ENCODE measurements around the gene SLC1A2. TPM values are rescaled to one million over a fixed set of nuclear protein-coding genes. Genes with fewer than 3 reads are reported as not detected.
A peak's percentile ranks its signal among the peaks of the same experiment; 100 is the strongest.

SLC1A2 gene
- total and polyA plus RNA-seq, 7 experiments from 2014 or later, result 0.13 to 0.69 (median 0.24) TPM; not detected in 4

DNA sequence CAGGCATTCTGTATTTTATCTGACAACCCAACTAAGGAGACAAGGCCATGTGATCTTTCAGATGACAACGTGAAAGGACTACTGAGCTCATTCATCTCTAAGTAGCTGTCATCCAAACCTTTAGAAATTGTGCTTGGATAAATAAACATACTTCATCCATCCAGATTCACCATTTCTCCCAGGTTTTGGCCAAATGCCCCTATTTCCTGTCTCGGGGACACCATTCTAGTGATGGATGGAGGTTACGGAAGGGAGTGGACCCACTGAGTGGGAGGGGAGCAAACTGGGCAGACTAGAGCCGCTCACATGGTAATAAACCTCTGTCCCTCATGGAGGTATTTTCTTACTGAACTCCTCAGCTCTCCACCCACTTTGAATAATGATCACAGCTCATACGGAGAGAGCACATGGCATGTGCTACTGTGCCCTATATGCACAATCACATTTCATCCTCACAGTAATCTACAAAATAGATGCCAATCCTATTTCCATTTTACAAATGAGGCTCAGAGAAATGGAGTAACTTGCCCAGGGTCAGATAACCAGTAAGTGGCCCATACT, 114.4 kb downstream of the SLC1A2 start:
- peaks cover 0 to 13% (median 10%) of the 10 kb centered on the region in 5 donors for H3K36me3 Mint-ChIP-seq
- CTCF ChIA-PET, result interaction anchor here (0.6 to 4.0 kb wide), 49 partner anchors 9 to 719 kb away, joined by 3 to 34 read pairs (median 4); partner anchors contain the start of gene CD44

GRCh38 chr11:35304386-35304775, 115.0 kb downstream of the SLC1A2 start:
- H3K27me3 Mint-ChIP-seq, result peaks cover 0 to 14% (median 0%) of the 10 kb centered on the region in 5 donors
- Histone ChIP-seq H3K4me3 (ENCODE audit: low read length) (no peak overlapping the region), H3K9me3 (ENCODE audit: control insufficient read depth in 2 of 3, low read length in 3 of 3) (no peaks in the 10 kb centered on the region), H3K4me1 (ENCODE audit: control insufficient read depth in 2 of 2, insufficient read depth in 2 of 2, low read length in 2 of 2) (peaks cover 0 to 14% of the 10 kb centered on the region in 2 donors), H3K27me3 (ENCODE audit: control insufficient read depth in 2 of 2, insufficient read depth in 2 of 2, low read length in 2 of 2) (no peaks in the 10 kb centered on the region), H3K36me3 (ENCODE audit: control insufficient read depth in 2 of 3, insufficient read depth in 3 of 3, low read length in 3 of 3) (no peaks in the 10 kb centered on the region), H3K27ac (ENCODE audit: low read depth, low read length) (no peak overlapping the region)
- peaks cover 0 to 10% (median 0%) of the 10 kb centered on the region in 11 donors for H3K9me3 Mint-ChIP-seq
- ChIA-PET CTCF (interaction anchor here (0.7 to 4.0 kb wide), 15 partner anchors 11 to 378 kb away, joined by 3 to 34 read pairs (median 6); no protein-coding TSS in a partner anchor), POLR2A (interaction anchor here (0.7 to 2.3 kb wide), 6 partner anchors 17 to 162 kb away, joined by 3 to 5 read pairs (median 4); no protein-coding TSS in a partner anchor)
- H3K4me1 Mint-ChIP-seq, result peaks cover 14 to 46% (median 31%) of the 10 kb centered on the region in 7 donors
- peak overlapping the region in 8 of 9 donors; percentile 10 to 86 (median 66) for H3K27ac Mint-ChIP-seq
- DNase-seq, result peak in 5 of 9 donors; percentile 8 to 23 (median 16)
- peak overlapping the region in 1 of 10 donors; percentile 69 for H3K4me3 Mint-ChIP-seq
- H3K36me3 Mint-ChIP-seq, result peaks cover 0 to 13% (median 10%) of the 10 kb centered on the region in 5 donors
- intact Hi-C loops (cut with micrococcal nuclease), result loop anchor here (2.0 kb wide), 5 partner anchors 38 to 376 kb away; no protein-coding TSS in a partner anchor
- ATAC-seq, result peak; percentile 63

More for the DNA sequence above, 114.4 kb downstream of the SLC1A2 start:
- Mint-ChIP-seq H3K9me3 (peaks cover 0 to 10% (median 0%) of the 10 kb centered on the region in 11 donors), H3K27ac (peak overlapping the region in 8 of 9 donors; percentile 69 to 96 (median 87)), H3K4me1 (peaks cover 15 to 42% (median 31%) of the 10 kb centered on the region in 7 donors), H3K4me3 (peak overlapping the region in 8 of 10 donors; percentile 27 to 84 (median 77)), H3K27me3 (peaks cover 0 to 14% (median 0%) of the 10 kb centered on the region in 5 donors)
- no peaks in the 10 kb centered on the region for H3K36me3 ChIP-seq (ENCODE audit: control insufficient read depth in 2 of 3, insufficient read depth in 3 of 3, low read length in 3 of 3)
- H3K4me1 ChIP-seq (ENCODE audit: control insufficient read depth in 2 of 2, insufficient read depth in 2 of 2, low read length in 2 of 2), result peaks cover 0 to 14% of the 10 kb centered on the region in 2 donors
- no peak overlapping the region for H3K4me3 ChIP-seq (ENCODE audit: low read length)
- POLR2A ChIA-PET, result interaction anchor here (0.6 to 2.3 kb wide), 19 partner anchors 16 to 379 kb away, joined by 3 to 11 read pairs (median 4); no protein-coding TSS in a partner anchor
- intact Hi-C loops (cut with micrococcal nuclease), result loop anchor here (1.0 to 5.0 kb wide), 14 partner anchors 38 to 718 kb away; no protein-coding TSS in a partner anchor
- no peaks in the 10 kb centered on the region for H3K9me3 ChIP-seq (ENCODE audit: control insufficient read depth in 2 of 3, low read length in 3 of 3)
- H3K27ac ChIP-seq (ENCODE audit: low read depth, low read length), result no peak overlapping the region
- DNase-seq (no peak), ATAC-seq (no peak)
- no peaks in the 10 kb centered on the region for H3K27me3 ChIP-seq (ENCODE audit: control insufficient read depth in 2 of 2, insufficient read depth in 2 of 2, low read length in 2 of 2)

DNA sequence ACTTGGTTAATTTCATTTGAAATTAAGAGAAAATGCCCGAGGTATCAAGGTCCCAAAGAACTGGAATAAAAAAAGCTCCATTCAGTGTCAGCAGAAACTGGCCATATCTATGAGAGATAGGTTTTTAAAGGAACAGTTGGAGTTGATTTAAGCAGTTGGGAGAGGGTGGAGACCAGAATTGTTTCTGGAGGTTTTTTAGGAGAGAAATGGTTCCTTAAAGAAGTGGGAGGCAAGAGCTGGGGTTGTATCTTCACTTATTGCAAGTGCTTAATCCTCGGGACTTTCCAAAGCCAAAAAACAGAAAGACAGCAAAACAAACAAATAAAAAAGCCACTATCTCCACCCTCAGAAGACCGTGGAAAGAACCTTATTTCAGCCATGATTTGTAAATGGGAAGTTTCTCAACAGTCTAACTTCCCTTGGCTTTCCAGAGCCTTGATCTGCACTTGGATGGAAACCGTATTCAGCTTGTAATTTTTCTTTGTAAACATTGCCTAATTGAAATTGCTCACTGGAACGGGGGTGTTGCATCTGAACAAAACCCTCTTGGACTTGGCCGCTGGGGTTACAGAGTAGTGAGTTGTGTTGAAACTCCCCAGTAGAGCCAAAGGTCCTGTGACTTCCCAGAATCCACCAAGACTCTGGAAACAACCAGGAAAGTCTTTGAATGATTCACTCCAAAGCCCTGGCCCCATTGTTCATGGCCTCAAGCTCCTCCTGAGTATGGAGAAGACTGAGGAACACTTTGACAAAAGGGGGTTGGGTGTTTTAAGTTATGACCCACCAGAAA, 115.6 kb downstream of the SLC1A2 start:
- Mint-ChIP-seq H3K27ac (peak overlapping the region in 8 of 9 donors; percentile 6 to 86 (median 66)), H3K27me3 (peaks cover 0 to 14% (median 0%) of the 10 kb centered on the region in 5 donors)
- H3K27ac ChIP-seq (ENCODE audit: low read depth, low read length), result no peak overlapping the region

DNA sequence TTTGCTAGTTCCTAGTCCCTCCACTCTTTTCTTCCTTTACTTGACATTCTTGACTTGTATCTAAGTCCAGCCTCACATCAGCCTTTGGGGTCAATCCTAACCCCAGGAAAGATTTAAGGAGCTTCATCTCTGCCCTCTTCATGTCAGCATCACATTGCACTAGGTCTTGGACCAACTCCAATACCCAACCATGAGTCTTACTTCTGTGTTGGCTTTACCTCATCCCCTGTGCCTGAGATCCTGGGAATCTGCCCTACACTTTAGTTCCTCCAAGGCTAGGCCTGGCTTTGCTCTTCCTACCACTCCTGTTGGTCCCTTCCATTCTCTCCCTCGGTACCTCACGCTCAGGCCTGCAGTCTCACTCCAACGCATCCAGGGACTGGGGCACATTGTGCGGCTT, 117.0 kb downstream of the SLC1A2 start:
- no peaks in the 10 kb centered on the region for H3K36me3 ChIP-seq (ENCODE audit: control insufficient read depth in 2 of 3, insufficient read depth in 3 of 3, low read length in 3 of 3)
- Mint-ChIP-seq H3K27ac (peak overlapping the region in 1 of 9 donors; percentile 38), H3K4me1 (peaks cover 11 to 39% (median 28%) of the 10 kb centered on the region in 7 donors), H3K9me3 (peaks cover 0 to 10% (median 0%) of the 10 kb centered on the region in 11 donors), H3K36me3 (peaks cover 0 to 13% (median 10%) of the 10 kb centered on the region in 5 donors), H3K4me3 (no peak overlapping the region), H3K27me3 (peaks cover 0 to 15% (median 0%) of the 10 kb centered on the region in 5 donors)
- H3K27ac ChIP-seq (ENCODE audit: low read depth, low read length), result no peak overlapping the region
- intact Hi-C loops (cut with micrococcal nuclease), result no loop called here
- POLR2A ChIA-PET, result no interaction called here
- no peak overlapping the region for H3K4me3 ChIP-seq (ENCODE audit: low read length)
- H3K4me1 ChIP-seq (ENCODE audit: control insufficient read depth in 2 of 2, insufficient read depth in 2 of 2, low read length in 2 of 2), result peaks cover 0 to 14% of the 10 kb centered on the region in 2 donors
- DNase-seq (no peak), ATAC-seq (no peak)
- no peaks in the 10 kb centered on the region for H3K27me3 ChIP-seq (ENCODE audit: control insufficient read depth in 2 of 2, insufficient read depth in 2 of 2, low read length in 2 of 2)
- no peaks in the 10 kb centered on the region for H3K9me3 ChIP-seq (ENCODE audit: control insufficient read depth in 2 of 3, low read length in 3 of 3)
- CTCF ChIA-PET, result no interaction called here

More for the DNA sequence above, 115.6 kb downstream of the SLC1A2 start:
- CTCF ChIA-PET, result interaction anchor here (0.8 to 4.0 kb wide), 10 partner anchors 11 to 377 kb away, joined by 3 to 34 read pairs (median 6); no protein-coding TSS in a partner anchor
- peak; percentile 65 for ATAC-seq
- H3K9me3 Mint-ChIP-seq, result peaks cover 0 to 10% (median 0%) of the 10 kb centered on the region in 11 donors
- Histone ChIP-seq H3K9me3 (ENCODE audit: control insufficient read depth in 2 of 3, low read length in 3 of 3) (no peaks in the 10 kb centered on the region), H3K4me3 (ENCODE audit: low read length) (no peak overlapping the region), H3K36me3 (ENCODE audit: control insufficient read depth in 2 of 3, insufficient read depth in 3 of 3, low read length in 3 of 3) (no peaks in the 10 kb centered on the region), H3K4me1 (ENCODE audit: control insufficient read depth in 2 of 2, insufficient read depth in 2 of 2, low read length in 2 of 2) (peaks cover 0 to 14% of the 10 kb centered on the region in 2 donors), H3K27me3 (ENCODE audit: control insufficient read depth in 2 of 2, insufficient read depth in 2 of 2, low read length in 2 of 2) (no peaks in the 10 kb centered on the region)
- peaks cover 11 to 42% (median 31%) of the 10 kb centered on the region in 7 donors for H3K4me1 Mint-ChIP-seq
- POLR2A ChIA-PET, result interaction anchor here (0.8 to 2.3 kb wide), 7 partner anchors 10 to 160 kb away, joined by 3 to 6 read pairs (median 4); no protein-coding TSS in a partner anchor
- intact Hi-C loops (cut with micrococcal nuclease), result loop anchor here (2.0 kb wide), 5 partner anchors 39 to 375 kb away; no protein-coding TSS in a partner anchor
- H3K4me3 Mint-ChIP-seq, result peak overlapping the region in 1 of 10 donors; percentile 69
- DNase-seq, result no peak
- peaks cover 0 to 13% (median 10%) of the 10 kb centered on the region in 5 donors for H3K36me3 Mint-ChIP-seq

- DNase-seq, result no peak
- Mint-ChIP-seq H3K27me3 (peaks cover 0 to 22% (median 0%) of the 10 kb centered on the region in 5 donors), H3K4me1 (peaks cover under 1 to 21% (median 6%) of the 10 kb centered on the region in 7 donors), H3K9me3 (peaks cover 0 to 10% (median 0%) of the 10 kb centered on the region in 11 donors), H3K27ac (no peak overlapping the region), H3K4me3 (no peak overlapping the region), H3K36me3 (peaks cover 0 to 11% (median 10%) of the 10 kb centered on the region in 5 donors)
- H3K27ac ChIP-seq (ENCODE audit: low read depth, low read length), result no peak overlapping the region
- no peak for ATAC-seq
- H3K4me3 ChIP-seq (ENCODE audit: low read length), result no peak overlapping the region
- no peaks in the 10 kb centered on the region for H3K4me1 ChIP-seq (ENCODE audit: control insufficient read depth in 2 of 2, insufficient read depth in 2 of 2, low read length in 2 of 2)
- H3K27me3 ChIP-seq (ENCODE audit: control insufficient read depth in 2 of 2, insufficient read depth in 2 of 2, low read length in 2 of 2), result no peaks in the 10 kb centered on the region
- intact Hi-C loops (cut with micrococcal nuclease), result no loop called here
- POLR2A ChIA-PET, result interaction anchor here (0.7 kb wide), 2 partner anchors 99 to 312 kb away, joined by 3 read pairs; no protein-coding TSS in a partner anchor
- CTCF ChIA-PET, result interaction anchor here (0.7 kb wide), 1 partner anchor 8 kb away, joined by 3 read pairs; no protein-coding TSS in a partner anchor
- H3K9me3 ChIP-seq (ENCODE audit: control insufficient read depth in 2 of 3, low read length in 3 of 3), result no peaks in the 10 kb centered on the region
- H3K36me3 ChIP-seq (ENCODE audit: control insufficient read depth in 2 of 3, insufficient read depth in 3 of 3, low read length in 3 of 3), result no peaks in the 10 kb centered on the region
Observed at GRCh38 chr11:35298369-35298768, 121.0 kb downstream of the SLC1A2 start.

GRCh38 chr11:35295751-35296150, 123.6 kb downstream of the SLC1A2 start:
- no peaks in the 10 kb centered on the region for H3K27me3 ChIP-seq (ENCODE audit: control insufficient read depth in 2 of 2, insufficient read depth in 2 of 2, low read length in 2 of 2)
- CTCF ChIA-PET, result interaction anchor here (1.1 to 1.7 kb wide), 2 partner anchors 10 to 11 kb away, joined by 3 to 4 read pairs; no protein-coding TSS in a partner anchor
- DNase-seq (no peak), ATAC-seq (no peak)
- H3K36me3 Mint-ChIP-seq, result peaks cover 0 to 3% (median 0%) of the 10 kb centered on the region in 5 donors
- POLR2A ChIA-PET, result no interaction called here
- peaks cover 0 to 9% of the 10 kb centered on the region in 2 donors for H3K4me1 ChIP-seq (ENCODE audit: control insufficient read depth in 2 of 2, insufficient read depth in 2 of 2, low read length in 2 of 2)
- H3K27ac Mint-ChIP-seq, result no peak overlapping the region
- H3K36me3 ChIP-seq (ENCODE audit: control insufficient read depth in 2 of 3, insufficient read depth in 3 of 3, low read length in 3 of 3), result no peaks in the 10 kb centered on the region
- no peak overlapping the region for H3K27ac ChIP-seq (ENCODE audit: low read depth, low read length)
- H3K4me1 Mint-ChIP-seq, result peaks cover 8 to 36% (median 17%) of the 10 kb centered on the region in 7 donors
- H3K27me3 Mint-ChIP-seq, result peaks cover 0 to 20% (median 0%) of the 10 kb centered on the region in 5 donors
- H3K9me3 ChIP-seq (ENCODE audit: control insufficient read depth in 2 of 3, low read length in 3 of 3), result no peaks in the 10 kb centered on the region
- no peaks in the 10 kb centered on the region for H3K9me3 Mint-ChIP-seq
- intact Hi-C loops (cut with micrococcal nuclease), result no loop called here
- no peak overlapping the region for H3K4me3 ChIP-seq (ENCODE audit: low read length)
- H3K4me3 Mint-ChIP-seq, result no peak overlapping the region
